ENCODE results near the gene THADA.
"Not testable (repeated sequence)": the region's sequence is repeated elsewhere in the genome, so short reads cannot be mapped to it uniquely, and the experiment has no call there.

Gene THADA

GRCh38 chr2:43412114-43412753 lies 183.6 kb downstream of the THADA start:
- no peak for DNase-seq (ENCODE audit: low read depth in 2 of 2)

GRCh38 chr2:43410055-43410604 lies 185.7 kb downstream of the THADA start:
- DNase-seq (ENCODE audit: low read depth in 2 of 2): no peak

GRCh38 chr2:43408407-43409160 lies 187.3 kb downstream of the THADA start:
- DNase-seq (ENCODE audit: low read depth in 2 of 2): no peak

- no peak for DNase-seq (ENCODE audit: low read depth in 2 of 2)
Observed at GRCh38 chr2:43407935-43408334, 187.9 kb downstream of the THADA start.

GRCh38 chr2:43406651-43407279 lies 189.1 kb downstream of the THADA start:
- no peak for DNase-seq (ENCODE audit: low read depth in 2 of 2)

GRCh38 chr2:43405829-43406228 lies 190.0 kb downstream of the THADA start:
- DNase-seq (ENCODE audit: low read depth in 2 of 2): no peak

GRCh38 chr2:43402452-43402937 lies 193.3 kb downstream of the THADA start:
- no peak for DNase-seq (ENCODE audit: low read depth in 2 of 2)

GRCh38 chr2:43402002-43402401 lies 193.8 kb downstream of the THADA start:
- no peak for DNase-seq (ENCODE audit: low read depth in 2 of 2)

GRCh38 chr2:43400508-43400907 lies 195.3 kb downstream of the THADA start:
- DNase-seq (ENCODE audit: low read depth in 2 of 2): no peak

- no peak for DNase-seq (ENCODE audit: low read depth in 2 of 2)
Observed at GRCh38 chr2:43399515-43400264, 196.1 kb downstream of the THADA start.

- no peak for DNase-seq (ENCODE audit: low read depth in 2 of 2)
Observed at GRCh38 chr2:43399098-43399497, 196.7 kb downstream of the THADA start.

GRCh38 chr2:43397821-43398220 lies 198.0 kb downstream of the THADA start:
- no peak for DNase-seq (ENCODE audit: low read depth in 2 of 2)

GRCh38 chr2:43397411-43397810 lies 198.4 kb downstream of the THADA start:
- DNase-seq (ENCODE audit: low read depth in 2 of 2): no peak

- DNase-seq (ENCODE audit: low read depth in 2 of 2): not testable (repeated sequence)
Observed at GRCh38 chr2:43396344-43396743, 199.5 kb downstream of the THADA start.

- DNase-seq (ENCODE audit: low read depth in 2 of 2): no peak
Observed at GRCh38 chr2:43393918-43394317, 201.9 kb downstream of the THADA start.

GRCh38 chr2:43391878-43392215 lies 204.0 kb downstream of the THADA start:
- DNase-seq (ENCODE audit: low read depth in 2 of 2): no peak

- no peak for DNase-seq (ENCODE audit: low read depth in 2 of 2)
Observed at GRCh38 chr2:43391201-43391877, 204.5 kb downstream of the THADA start.

- DNase-seq (ENCODE audit: low read depth in 2 of 2): no peak
Observed at GRCh38 chr2:43389581-43390466, 206.0 kb downstream of the THADA start.

- DNase-seq (ENCODE audit: low read depth in 2 of 2): no peak
Observed at GRCh38 chr2:43388371-43388770, 207.5 kb downstream of the THADA start.

All from stimulated activated CD4-positive, alpha-beta T cell treated with anti-CD3 and anti-CD28 coated beads, Interleukin-1b, Interleukin-23, amount 100 ng/mL, for 1 hour (primary cell).